Neural progenitor cell (in vitro differentiated cells): ENCODE data around the gene PAM. TPM values are rescaled to one million over a fixed set of nuclear protein-coding genes. Genes with fewer than 3 reads are reported as not detected.
A peak's percentile ranks its signal among the peaks of the same experiment; 100 is the strongest.

Experiments used
- DNase-seq: peaks from one replicate; pipeline ENCODE4 v3.0.0-alpha.2; 2016; ENCODE audit warnings: low spot score
- H2AFZ ChIP-seq: fragments of 200-600 bp; sonication (generic); replicated peaks from 2 replicates; pipeline ENCODE4 v1.6.1; 2016; ENCODE audit warnings: antibody characterized with exemption
- H3F3A ChIP-seq: fragments of 200-600 bp; sonication (generic); 2 replicates; pipeline ENCODE4 v1.6.1; 2016; ENCODE audit warnings: antibody characterized with exemption, low read depth
- H3K27ac ChIP-seq: fragments of 200-600 bp; sonication (generic); 2 replicates; pipeline ENCODE4 v1.5.1; 2016; ENCODE audit warnings: mild to moderate bottlenecking
- H3K27me3 ChIP-seq: fragments of 200-600 bp; sonication (generic); 2 replicates; pipeline ENCODE4 v1.6.1; 2016; ENCODE audit warnings: mild to moderate bottlenecking, moderate library complexity
- H3K36me3 ChIP-seq: fragments of 200-600 bp; sonication (generic); 2 replicates; pipeline ENCODE4 v1.5.1; 2016
- H3K4me1 ChIP-seq: fragments of 200-600 bp; sonication (generic); 2 replicates; pipeline ENCODE4 v1.6.1; 2016; ENCODE audit warnings: mixed run types
- H3K4me2 ChIP-seq: fragments of 200-600 bp; sonication (generic); 2 replicates; pipeline ENCODE4 v1.6.1; 2016
- H3K4me3 ChIP-seq: fragments of 200-600 bp; sonication (generic); 2 replicates; pipeline ENCODE4 v1.5.1; 2016
- H3K79me2 ChIP-seq: fragments of 200-600 bp; sonication (generic); 2 replicates; pipeline ENCODE4 v1.6.1; 2016; ENCODE audit warnings: low read depth
- H3K9ac ChIP-seq: fragments of 200-600 bp; sonication (generic); 2 replicates; pipeline ENCODE4 v1.6.1; 2016
- H3K9me3 ChIP-seq: fragments of 200-600 bp; sonication (generic); 2 replicates; pipeline ENCODE4 v1.5.1; 2016; ENCODE audit warnings: low read depth
- H4K20me1 ChIP-seq: fragments of 200-600 bp; sonication (generic); 2 replicates; pipeline ENCODE4 v1.6.1; 2016; ENCODE audit warnings: low read depth
- H3K27ac Mint-ChIP-seq: 3 replicates; pipeline ENCODE4 v1.8.0; 2021; ENCODE audit warnings: mixed read lengths
- H3K27me3 Mint-ChIP-seq: 2 replicates; pipeline ENCODE4 v1.8.0; 2022; ENCODE audit warnings: low read depth, mild to moderate bottlenecking, inconsistent platforms, moderate library complexity, mixed read lengths; ENCODE audit not compliant: insufficient read depth
- H3K36me3 Mint-ChIP-seq: 3 replicates; pipeline ENCODE4 v1.8.0; 2021; ENCODE audit warnings: mixed read lengths
- H3K4me1 Mint-ChIP-seq: 3 replicates; pipeline ENCODE4 v1.8.0; 2021; ENCODE audit warnings: mixed read lengths
- H3K4me3 Mint-ChIP-seq: 3 replicates; pipeline ENCODE4 v1.8.0; 2021; ENCODE audit warnings: mild to moderate bottlenecking, moderate library complexity, mixed read lengths
- H3K9me3 Mint-ChIP-seq: 3 replicates; pipeline ENCODE4 v1.8.0; 2020; ENCODE audit warnings: mixed read lengths
- CTCF ChIP-seq: fragments of 200-600 bp; sonication (generic); IDR thresholded peaks from 2 replicates; pipeline ENCODE4 v1.5.1; 2017; ENCODE audit warnings: antibody characterized with exemption, mild to moderate bottlenecking
- EZH2 ChIP-seq: fragments of 200-600 bp; sonication (generic); IDR thresholded peaks from 2 replicates; pipeline ENCODE4 v1.6.1; 2017; ENCODE audit warnings: antibody characterized with exemption, mild to moderate bottlenecking, moderate library complexity
- EZH2phosphoT487 ChIP-seq: fragments of 200-600 bp; sonication (generic); IDR thresholded peaks from 2 replicates; pipeline ENCODE4 v1.6.1; 2017; ENCODE audit warnings: antibody characterized with exemption
- total RNA-seq: library from RNA; depleted of rRNA; stranded (reverse); fragments of >200 nt; gene quantifications from 2 replicates; pipeline ENCODE4 v1.2.3, GENCODE V29; 2015; ENCODE audit warnings: low replicate concordance

The PAM gene
- total RNA-seq, 1 donor from 2014 or later: 246 TPM

- Histone ChIP-seq H3K4me3 (no peak overlapping the region), H3K27me3 (no peaks in the 10 kb centered on the region)
- no peaks in the 10 kb centered on the region for H3K27me3 Mint-ChIP-seq
Measured at GRCh38 chr5:102843997-102844396, 88.9 kb downstream of the PAM start.

GRCh38 chr5:102845041-102845440, 89.9 kb downstream of the PAM start:
- no peak overlapping the region for H3K4me2 ChIP-seq
- Mint-ChIP-seq H3K9me3 (peaks cover 19% of the 10 kb centered on the region), H3K4me1 (no peaks in the 10 kb centered on the region), H3K27me3 (no peaks in the 10 kb centered on the region), H3K4me3 (no peak overlapping the region), H3K27ac (no peak overlapping the region), H3K36me3 (peaks cover 44% of the 10 kb centered on the region)
- TF ChIP-seq CTCF (no peak), EZH2phosphoT487 (no peak), EZH2 (no peak)
- H3K9me3 ChIP-seq: no peaks in the 10 kb centered on the region
- DNase-seq: no peak
- H3K27ac ChIP-seq: no peak overlapping the region
- H3K36me3 ChIP-seq: no peaks in the 10 kb centered on the region
- no peaks in the 10 kb centered on the region for H4K20me1 ChIP-seq
- H3F3A ChIP-seq: no peaks in the 10 kb centered on the region
- H3K27me3 ChIP-seq: no peaks in the 10 kb centered on the region
- no peaks in the 10 kb centered on the region for H3K4me1 ChIP-seq
- no peak overlapping the region for H2AFZ ChIP-seq
- no peak overlapping the region for H3K9ac ChIP-seq
- H3K4me3 ChIP-seq: no peak overlapping the region
- no peaks in the 10 kb centered on the region for H3K79me2 ChIP-seq

More at GRCh38 chr5:102843997-102844396, 88.9 kb downstream of the PAM start:
- no peak for DNase-seq
- H3K9ac ChIP-seq: no peak overlapping the region
- TF ChIP-seq EZH2 (no peak), CTCF (no peak), EZH2phosphoT487 (no peak)
- no peak overlapping the region for H2AFZ ChIP-seq
- no peaks in the 10 kb centered on the region for H3K4me1 ChIP-seq
- H3K9me3 ChIP-seq: no peaks in the 10 kb centered on the region
- H3K27ac ChIP-seq: no peak overlapping the region
- Mint-ChIP-seq H3K27ac (no peak overlapping the region), H3K9me3 (peaks cover 21% of the 10 kb centered on the region), H3K4me1 (no peaks in the 10 kb centered on the region), H3K4me3 (no peak overlapping the region), H3K36me3 (peaks cover 46% of the 10 kb centered on the region)
- no peaks in the 10 kb centered on the region for H3K79me2 ChIP-seq
- H4K20me1 ChIP-seq: no peaks in the 10 kb centered on the region
- no peaks in the 10 kb centered on the region for H3F3A ChIP-seq
- no peak overlapping the region for H3K4me2 ChIP-seq
- H3K36me3 ChIP-seq: no peaks in the 10 kb centered on the region

- no peak overlapping the region for H3K27ac ChIP-seq
- H3K4me1 ChIP-seq: no peaks in the 10 kb centered on the region
- H2AFZ ChIP-seq: no peak overlapping the region
- H3K36me3 ChIP-seq: no peaks in the 10 kb centered on the region
- H3K36me3 Mint-ChIP-seq: peaks cover 28% of the 10 kb centered on the region
- TF ChIP-seq CTCF: no peak
- no peak for TF ChIP-seq EZH2phosphoT487
- TF ChIP-seq EZH2: no peak
- H3K4me1 Mint-ChIP-seq: peaks cover 13% of the 10 kb centered on the region
- no peak overlapping the region for H3K9ac ChIP-seq
- DNase-seq: no peak
- H3K27me3 ChIP-seq: no peaks in the 10 kb centered on the region
- H3K9me3 ChIP-seq: no peaks in the 10 kb centered on the region
- no peak overlapping the region for H3K4me3 Mint-ChIP-seq
- H3K9me3 Mint-ChIP-seq: peaks cover 19% of the 10 kb centered on the region
- no peaks in the 10 kb centered on the region for H4K20me1 ChIP-seq
- H3K4me2 ChIP-seq: no peak overlapping the region
- H3F3A ChIP-seq: no peaks in the 10 kb centered on the region
- no peaks in the 10 kb centered on the region for H3K27me3 Mint-ChIP-seq
- H3K79me2 ChIP-seq: no peaks in the 10 kb centered on the region
- no peak overlapping the region for H3K4me3 ChIP-seq
- H3K27ac Mint-ChIP-seq: peak overlapping the region; percentile 7
Measured at GRCh38 chr5:102850503-102850902, 95.4 kb downstream of the PAM start.
